Renal pelvis (tissue), 4 donors: ENCODE data around the gene PDE3A. TPM values are rescaled to one million over a fixed set of nuclear protein-coding genes. Genes with fewer than 3 reads are reported as not detected.

ENCODE experiments used
- DNase-seq: peaks from one replicate; pipeline ENCODE4 v3.0.0-alpha.2; 2013
- polyA plus RNA-seq, 3 donors: library from polyadenylated mRNA; unstranded; fragments of 120-200 nt; gene quantifications; one replicate each; pipeline ENCODE4 v1.2.1, GENCODE V29; 2013; ENCODE audit not compliant: insufficient read length in 3 of 3

Gene PDE3A
- polyA plus RNA-seq, 3 donors = 19.7 to 23.9 (median 22.1) TPM

GRCh38 chr12:20453756-20454310 lies 85.5 kb downstream of the PDE3A start:
- no peak for DNase-seq

DNA sequence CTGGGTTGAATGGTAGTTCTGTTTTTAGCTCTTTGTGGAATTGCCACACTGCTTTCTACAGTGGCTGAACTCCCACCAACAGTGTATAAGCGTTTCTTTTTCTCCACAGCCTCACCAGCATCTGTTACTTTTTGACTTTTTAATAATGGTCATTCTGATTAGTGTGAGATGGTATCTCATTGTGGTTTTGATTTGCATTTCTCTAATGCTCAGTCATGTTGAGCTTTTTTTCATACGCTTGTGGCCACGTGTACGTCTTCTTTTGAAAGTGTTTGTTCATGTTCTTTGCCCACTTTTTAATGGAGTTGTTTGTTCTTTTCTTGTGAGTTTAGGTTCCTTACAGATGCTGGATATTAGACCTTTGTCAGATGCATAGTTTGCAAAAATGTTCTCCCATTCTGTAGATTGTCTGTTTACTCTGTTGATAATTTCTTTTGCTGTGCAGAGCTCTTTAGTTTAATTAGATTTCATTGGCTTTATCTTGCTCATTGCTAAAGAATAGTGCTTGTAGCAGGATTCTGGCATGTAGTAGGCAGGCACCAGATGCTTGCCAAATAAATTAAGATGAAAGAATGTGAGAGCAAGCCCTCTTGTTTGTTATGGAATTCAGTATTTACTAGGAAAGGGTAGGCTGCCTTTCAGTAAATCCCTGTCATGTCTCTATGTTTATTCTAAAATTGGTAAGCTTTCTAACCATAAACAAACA lies 86.8 kb downstream of the PDE3A start:
- DNase-seq = no peak

- DNase-seq = no peak
These were observed 89.2 kb downstream of the PDE3A start for GRCh38 chr12:20457582-20457981.

DNA sequence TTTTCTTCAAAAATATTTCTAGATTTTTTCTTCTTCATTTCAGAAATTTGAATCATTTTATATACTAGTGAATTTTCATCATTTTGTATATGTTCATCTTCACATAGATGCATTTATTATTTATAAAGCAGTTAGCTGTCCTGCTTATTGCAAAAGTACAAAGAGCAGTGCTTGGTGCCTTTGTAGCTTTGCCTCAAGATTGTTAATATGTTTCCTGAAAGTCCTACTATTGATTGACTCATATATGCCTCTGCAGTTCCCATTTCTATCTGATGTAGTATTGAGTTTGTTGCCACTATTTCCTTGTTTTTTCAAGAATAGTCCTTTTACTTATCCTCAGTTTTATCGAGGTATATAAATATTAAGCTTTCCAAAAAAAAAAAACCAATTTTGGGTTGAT lies 89.7 kb downstream of the PDE3A start:
- DNase-seq = no peak

GRCh38 chr12:20459920-20460319 lies 91.6 kb downstream of the PDE3A start:
- no peak for DNase-seq

- no peak for DNase-seq
These were observed 92.6 kb downstream of the PDE3A start for GRCh38 chr12:20460956-20461355.

DNA sequence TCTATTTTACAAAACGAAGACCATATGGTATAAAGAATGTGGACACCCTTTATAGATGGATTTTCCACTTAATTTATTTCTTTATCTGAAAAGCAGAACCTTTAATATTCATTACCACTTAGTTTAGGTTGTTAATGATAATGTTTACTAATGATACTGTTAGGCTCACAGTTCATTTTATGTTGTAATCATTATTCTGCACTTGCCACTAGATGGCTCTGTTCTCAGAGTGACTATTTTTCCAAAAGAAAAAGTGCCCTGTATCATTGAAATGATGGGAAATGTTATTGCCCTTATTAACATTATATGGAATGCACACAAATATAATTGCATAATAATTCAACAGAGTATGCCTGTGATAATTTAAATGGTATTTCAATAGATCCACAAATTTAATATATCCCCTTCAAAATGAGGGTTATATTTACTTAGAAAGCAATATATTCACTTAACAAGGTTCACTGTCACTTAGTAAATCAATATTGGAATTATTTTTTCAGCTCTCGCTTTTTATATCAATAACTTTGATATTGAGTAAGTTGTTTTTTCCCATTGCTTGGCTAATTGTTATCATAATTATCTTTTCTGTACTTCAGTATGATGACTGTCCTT lies 95.7 kb downstream of the PDE3A start:
- no peak for DNase-seq

DNA sequence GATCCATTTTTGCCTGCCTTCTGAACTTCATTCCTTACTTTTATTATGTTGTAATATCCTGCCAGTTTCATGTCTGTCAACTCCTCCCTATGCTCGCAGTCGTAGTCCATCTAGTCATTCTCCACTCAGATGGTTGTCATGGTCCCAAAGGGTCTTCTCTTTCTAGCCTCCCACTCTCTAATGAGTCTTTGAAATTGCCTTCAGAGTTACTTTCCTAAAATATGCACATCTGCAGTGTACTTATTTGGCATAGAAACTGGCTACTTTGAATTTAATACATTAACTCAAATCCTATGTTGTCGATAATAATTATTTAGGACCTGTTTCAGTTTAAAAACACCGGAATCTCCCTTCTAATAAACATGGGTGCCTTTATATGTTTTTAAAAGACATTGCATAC lies 101.0 kb downstream of the PDE3A start:
- DNase-seq = no peak

GRCh38 chr12:20469756-20470155 lies 101.4 kb downstream of the PDE3A start:
- DNase-seq = no peak

GRCh38 chr12:20472102-20472782 lies 103.9 kb downstream of the PDE3A start:
- DNase-seq = peak; percentile 41

GRCh38 chr12:20473133-20473532 lies 104.8 kb downstream of the PDE3A start:
- no peak for DNase-seq

DNA sequence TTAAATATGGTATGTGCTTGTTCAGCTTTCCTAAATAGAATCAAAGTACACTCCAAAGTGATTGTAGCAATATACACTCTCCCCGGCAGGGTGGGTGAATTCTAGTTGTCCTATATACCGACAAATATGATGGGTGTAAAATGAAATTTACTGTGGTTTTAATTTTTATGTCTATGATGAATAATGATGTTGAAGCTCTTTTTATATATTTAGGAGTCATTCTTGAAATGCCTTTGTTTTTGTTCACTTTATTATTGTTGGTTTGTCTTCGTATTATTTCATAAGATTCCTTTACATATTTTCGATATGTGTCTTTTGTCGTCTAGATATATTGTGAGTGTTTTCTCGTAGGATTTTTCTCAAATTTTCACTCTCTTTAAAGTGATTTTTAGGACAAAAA lies 105.7 kb downstream of the PDE3A start:
- no peak for DNase-seq

GRCh38 chr12:20474443-20474842 lies 106.1 kb downstream of the PDE3A start:
- DNase-seq = no peak

DNA sequence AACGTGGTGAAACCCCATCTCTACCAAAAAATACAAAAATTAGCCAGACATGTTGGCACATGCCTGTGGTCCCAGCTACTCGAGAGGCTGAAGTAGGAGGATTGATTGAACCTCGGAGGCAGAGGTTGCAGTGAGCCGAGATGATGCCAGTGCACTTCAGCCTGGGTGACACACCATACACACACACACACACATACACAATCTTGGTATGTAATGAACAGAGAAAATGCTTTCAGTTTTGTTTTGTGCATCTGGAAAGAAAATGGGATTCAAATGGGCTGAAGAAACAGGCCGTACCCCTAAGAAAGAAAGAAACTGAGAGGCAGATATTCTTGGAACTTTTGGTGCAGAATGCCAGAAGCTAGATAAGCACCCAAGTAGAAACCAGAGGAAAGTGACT lies 107.2 kb downstream of the PDE3A start:
- no peak for DNase-seq

DNA sequence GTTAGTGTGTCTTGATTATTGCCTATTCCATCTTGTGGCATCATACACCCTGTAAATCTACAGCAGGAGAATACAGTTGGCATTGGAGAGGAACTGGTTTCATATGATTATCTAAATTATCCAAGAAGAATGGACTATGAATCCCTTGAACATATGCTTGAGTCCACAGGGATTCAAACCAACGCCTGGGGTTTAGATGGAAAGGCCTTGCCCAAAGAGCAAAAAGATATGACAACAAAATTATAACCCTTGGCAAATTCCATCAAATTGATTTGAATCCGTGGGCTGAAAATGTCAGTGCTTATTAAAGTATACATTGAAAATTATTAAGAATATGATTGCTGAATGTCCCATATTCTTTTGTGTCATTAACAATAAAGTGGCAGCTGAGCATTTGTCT lies 108.2 kb downstream of the PDE3A start:
- no peak for DNase-seq

GRCh38 chr12:20477255-20477654 lies 108.9 kb downstream of the PDE3A start:
- no peak for DNase-seq

GRCh38 chr12:20477672-20478071 lies 109.3 kb downstream of the PDE3A start:
- no peak for DNase-seq

DNA sequence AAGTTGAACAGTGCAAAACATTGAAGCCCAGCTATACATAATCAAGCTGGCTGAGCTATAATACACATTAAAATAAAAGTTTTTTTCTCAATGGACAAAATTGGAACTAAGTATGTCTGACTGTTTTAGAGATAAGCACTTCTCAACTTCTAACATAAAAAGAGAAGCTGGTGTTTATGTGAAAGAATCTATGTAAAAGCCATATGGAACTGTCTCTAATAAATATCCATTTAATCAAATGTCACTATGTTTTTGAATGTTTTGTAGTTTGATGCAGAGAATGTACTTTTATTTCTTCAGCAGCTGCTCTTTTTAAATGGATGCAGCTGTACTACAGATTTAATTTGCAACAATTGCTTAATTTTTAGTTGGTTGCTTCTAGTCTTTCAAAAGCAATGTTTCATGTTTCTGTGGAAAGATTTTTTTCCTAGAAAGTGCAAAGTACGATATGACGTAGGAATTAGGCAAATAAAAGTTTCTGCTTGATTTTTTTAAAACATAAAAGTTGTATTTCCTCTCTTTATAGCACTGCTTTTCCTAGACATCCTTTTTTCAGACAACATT lies 114.2 kb downstream of the PDE3A start:
- DNase-seq = peak; percentile 35

- no peak for DNase-seq
These were observed 115.4 kb downstream of the PDE3A start for GRCh38 chr12:20483776-20484175.

DNA sequence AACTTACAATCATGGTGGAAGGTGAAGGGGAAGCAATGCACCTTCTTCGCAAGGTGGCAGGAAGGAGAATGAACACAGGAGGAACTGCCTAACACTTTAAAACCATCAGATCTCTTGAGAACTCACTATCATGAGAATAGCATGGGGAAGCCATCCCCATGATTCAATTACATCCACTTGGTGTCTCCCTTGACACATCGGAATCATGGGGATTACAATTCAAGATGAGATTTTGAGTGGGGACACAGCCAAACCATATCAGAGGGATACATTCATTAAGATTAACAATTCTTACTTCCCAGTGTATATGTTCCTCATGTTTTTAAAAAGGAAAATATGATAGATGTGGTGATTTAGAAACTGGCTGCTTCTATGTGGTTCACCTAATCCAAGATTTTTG lies 117.9 kb downstream of the PDE3A start:
- no peak for DNase-seq

GRCh38 chr12:20487519-20487918 lies 119.2 kb downstream of the PDE3A start:
- DNase-seq = no peak

DNA sequence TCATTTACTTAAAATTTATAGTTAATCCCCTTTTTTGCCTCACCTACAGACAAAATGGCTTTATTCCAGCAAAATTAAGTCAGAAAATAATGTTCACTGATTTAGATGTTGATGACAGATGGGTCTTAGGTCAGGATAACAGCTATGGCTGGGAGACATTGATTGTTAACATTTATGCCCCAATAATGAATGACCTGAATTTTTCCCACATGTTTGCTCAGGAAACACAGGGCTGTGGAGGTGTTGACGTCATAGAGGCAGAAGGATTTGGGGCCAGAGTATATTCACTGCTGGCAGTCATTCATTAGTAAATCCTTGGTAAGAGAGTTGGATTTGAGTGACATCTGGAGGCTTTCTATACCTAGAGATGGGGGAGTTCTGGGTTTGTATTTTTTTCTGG lies 121.3 kb downstream of the PDE3A start:
- no peak for DNase-seq

DNA sequence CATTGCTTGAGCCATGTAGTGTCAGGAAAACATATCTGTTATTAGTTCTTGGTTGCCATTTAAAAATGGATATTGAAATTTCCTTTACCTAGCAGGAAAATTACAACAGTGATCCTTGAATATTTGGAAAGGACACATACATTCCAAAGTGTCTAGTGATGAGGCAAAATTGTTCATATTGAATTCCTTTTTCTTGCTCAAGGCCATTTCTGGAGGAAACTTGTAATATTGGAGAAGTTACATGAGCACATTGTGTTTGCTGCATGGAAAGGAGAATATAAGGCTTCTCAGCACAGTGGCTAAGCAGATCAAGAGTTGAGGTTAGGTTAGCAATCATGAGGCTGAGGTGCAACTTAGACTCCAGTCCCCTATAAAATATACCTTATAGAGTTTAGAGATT lies 121.9 kb downstream of the PDE3A start:
- DNase-seq = no peak
